ENCODE data around the gene HDAC6.

HDAC6 gene

GRCh38 chrX:48831136-48831908 is 29.5 kb downstream of the HDAC6 start:
- DNase-seq (ENCODE audit: low read depth in 1 of 2, low spot score in 1 of 2) = no peak
- TF ChIP-seq CTCF (IDR thresholded peaks at IDR 0.05; ENCODE audit: insufficient read depth, low read length) = no peak
- no peak for TF ChIP-seq POLR2AphosphoS5 (IDR thresholded peaks at IDR 0.05; ENCODE audit: low read depth)
- no peak for TF ChIP-seq REST (IDR thresholded peaks at IDR 0.05; ENCODE audit: insufficient replicate concordance, low read depth)
- TF ChIP-seq GABPA (IDR thresholded peaks at IDR 0.05; ENCODE audit: low read depth) = no peak
- TF ChIP-seq SPI1 (IDR thresholded peaks at IDR 0.05; ENCODE audit: borderline replicate concordance, low read depth) = no peak
- Histone ChIP-seq H3K27ac (replicated peaks) (no peak overlapping the region), H3K27me3 (ENCODE audit: insufficient read depth, poor library complexity, severe bottlenecking) (peaks cover 15% of the 10 kb centered on the region), H3K4me3 (replicated peaks; ENCODE audit: insufficient read depth, low read length) (no peak overlapping the region)

GRCh38 chrX:48831909-48832291 is 30.0 kb downstream of the HDAC6 start:
- H3K4me3 ChIP-seq (replicated peaks; ENCODE audit: insufficient read depth, low read length) = no peak overlapping the region
- no peak overlapping the region for H3K27ac ChIP-seq (replicated peaks)
- no peak for DNase-seq (ENCODE audit: low read depth in 1 of 2, low spot score in 1 of 2)
- peaks cover 15% of the 10 kb centered on the region for H3K27me3 ChIP-seq (ENCODE audit: insufficient read depth, poor library complexity, severe bottlenecking)
- TF ChIP-seq CTCF (IDR thresholded peaks at IDR 0.05; ENCODE audit: insufficient read depth, low read length) = no peak
- TF ChIP-seq POLR2AphosphoS5 (IDR thresholded peaks at IDR 0.05; ENCODE audit: low read depth) = no peak
- TF ChIP-seq REST (IDR thresholded peaks at IDR 0.05; ENCODE audit: insufficient replicate concordance, low read depth) = no peak
- no peak for TF ChIP-seq SPI1 (IDR thresholded peaks at IDR 0.05; ENCODE audit: borderline replicate concordance, low read depth)
- TF ChIP-seq GABPA (IDR thresholded peaks at IDR 0.05; ENCODE audit: low read depth) = no peak

- H3K27ac ChIP-seq (replicated peaks) = no peak overlapping the region
- DNase-seq (ENCODE audit: low read depth in 1 of 2, low spot score in 1 of 2) = no peak
- H3K4me3 ChIP-seq (replicated peaks; ENCODE audit: insufficient read depth, low read length) = no peak overlapping the region
- H3K27me3 ChIP-seq (ENCODE audit: insufficient read depth, poor library complexity, severe bottlenecking) = peaks cover 12% of the 10 kb centered on the region
- no peak for TF ChIP-seq REST (IDR thresholded peaks at IDR 0.05; ENCODE audit: insufficient replicate concordance, low read depth)
- TF ChIP-seq CTCF (IDR thresholded peaks at IDR 0.05; ENCODE audit: insufficient read depth, low read length) = no peak
These were observed 31.8 kb downstream of the HDAC6 start for GRCh38 chrX:48833542-48834138.
